HG02571 (cell line): Measurements from ENCODE around the gene POLR3GL.

Experiments used
- ATAC-seq: cut with Tn5 transposase; IDR thresholded peaks from one replicate; pipeline ENCODE4 v1.9.1; 2021; ENCODE audit warnings: mild to moderate bottlenecking, moderate library complexity; ENCODE audit not compliant: unreplicated experiment

Gene POLR3GL

GRCh38 chr1:145949219-145949618 is 15.3 kb upstream of the POLR3GL start:
- ATAC-seq, result no peak

- no peak for ATAC-seq
These were observed 13.0 kb upstream of the POLR3GL start for GRCh38 chr1:145951526-145951925.

- ATAC-seq, result no peak
These were observed 11.6 kb upstream of the POLR3GL start for GRCh38 chr1:145952903-145953302.

GRCh38 chr1:145953861-145954260 is 10.6 kb upstream of the POLR3GL start:
- ATAC-seq, result no peak

- no peak for ATAC-seq
These were observed 9.1 kb upstream of the POLR3GL start for GRCh38 chr1:145955436-145955835.

GRCh38 chr1:145956361-145956760 is 8.1 kb upstream of the POLR3GL start:
- no peak for ATAC-seq

GRCh38 chr1:145956781-145957442 is 7.6 kb upstream of the POLR3GL start:
- ATAC-seq, result no peak

GRCh38 chr1:145957443-145958319 is 6.8 kb upstream of the POLR3GL start, which contains the start of gene LIX1L:
Gene LIX1L, minus strand, starts transcription at chr1:145958017. Its CDS starts 90 bp downstream, at chr1:145957927.
- peak; percentile 85 for ATAC-seq

GRCh38 chr1:145958734-145959133 is 5.8 kb upstream of the POLR3GL start:
- ATAC-seq, result no peak

- no peak for ATAC-seq
These were observed 5.2 kb upstream of the POLR3GL start for GRCh38 chr1:145959333-145959732.

GRCh38 chr1:145959957-145960467 is 4.5 kb upstream of the POLR3GL start:
- ATAC-seq, result no peak

GRCh38 chr1:145960468-145961108 is 3.9 kb upstream of the POLR3GL start:
- ATAC-seq, result no peak

GRCh38 chr1:145961109-145961424 is 3.4 kb upstream of the POLR3GL start:
- no peak for ATAC-seq

- no peak for ATAC-seq
These were observed 2.9 kb upstream of the POLR3GL start for GRCh38 chr1:145961425-145962156.

GRCh38 chr1:145962157-145963102 is 2.1 kb upstream of the POLR3GL start:
- no peak for ATAC-seq

GRCh38 chr1:145963265-145964019 is 1.0 kb upstream of the POLR3GL start:
- no peak for ATAC-seq

GRCh38 chr1:145965119-145965744 is 742 bp downstream of the POLR3GL start:
- ATAC-seq, result no peak

- no peak for ATAC-seq
These were observed 2.8 kb downstream of the POLR3GL start for GRCh38 chr1:145967288-145967687.

- ATAC-seq, result no peak
These were observed 8.1 kb downstream of the POLR3GL start for GRCh38 chr1:145972580-145972979.
